Adrenal gland (tissue), 5 donors: Measurements from ENCODE around the gene KCNA1.

Experiments used
- POLR2A ChIP-seq, 2 donors: fragments of 450-650 bp; IDR thresholded peaks; one replicate each; pipeline ENCODE4 v1.6.1; 2017; ENCODE audit warnings: antibody characterized with exemption in 2 of 2, mild to moderate bottlenecking in 2 of 2, moderate library complexity in 1 of 2
- TF ChIP-seq, protein P1 (sequence below), 6 experiments: fragments of 450-650 bp in 4 of 6; fragments of 200-600 bp in 2 of 6; sonication (generic) in 1 of 6; IDR thresholded peaks; 1 replicate in 5 of 6; 2 replicates in 1 of 6; pipeline versions ENCODE4 v1.5.1 to v1.8.0; 2016 to 2021; ENCODE audit warnings: antibody characterized with exemption in 6 of 6, mild to moderate bottlenecking in 2 of 6, moderate library complexity in 1 of 6
- donor health status: DM: no; HTN: no; CAD: no.

DNA sequence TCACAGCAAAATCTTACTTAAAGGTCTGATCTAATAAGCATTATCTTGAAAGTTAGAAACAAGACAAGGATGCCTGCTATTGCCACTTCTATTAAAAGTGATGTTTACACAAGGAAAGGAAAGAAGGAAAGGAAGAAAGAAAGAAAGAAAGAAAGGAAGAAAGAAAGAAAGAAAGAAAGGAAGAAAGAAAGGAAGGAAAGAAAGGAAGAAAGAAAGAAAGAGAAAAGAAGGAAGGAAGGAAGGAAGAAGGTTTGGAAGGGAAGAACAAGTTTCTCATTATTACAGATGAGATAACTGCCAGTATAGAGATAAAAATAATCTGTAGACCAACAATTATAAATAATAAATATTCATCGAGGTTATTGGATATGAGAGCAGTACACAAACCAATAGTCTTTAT is 35.8 kb upstream of the KCNA1 start:
- TF ChIP-seq, protein P1, sequence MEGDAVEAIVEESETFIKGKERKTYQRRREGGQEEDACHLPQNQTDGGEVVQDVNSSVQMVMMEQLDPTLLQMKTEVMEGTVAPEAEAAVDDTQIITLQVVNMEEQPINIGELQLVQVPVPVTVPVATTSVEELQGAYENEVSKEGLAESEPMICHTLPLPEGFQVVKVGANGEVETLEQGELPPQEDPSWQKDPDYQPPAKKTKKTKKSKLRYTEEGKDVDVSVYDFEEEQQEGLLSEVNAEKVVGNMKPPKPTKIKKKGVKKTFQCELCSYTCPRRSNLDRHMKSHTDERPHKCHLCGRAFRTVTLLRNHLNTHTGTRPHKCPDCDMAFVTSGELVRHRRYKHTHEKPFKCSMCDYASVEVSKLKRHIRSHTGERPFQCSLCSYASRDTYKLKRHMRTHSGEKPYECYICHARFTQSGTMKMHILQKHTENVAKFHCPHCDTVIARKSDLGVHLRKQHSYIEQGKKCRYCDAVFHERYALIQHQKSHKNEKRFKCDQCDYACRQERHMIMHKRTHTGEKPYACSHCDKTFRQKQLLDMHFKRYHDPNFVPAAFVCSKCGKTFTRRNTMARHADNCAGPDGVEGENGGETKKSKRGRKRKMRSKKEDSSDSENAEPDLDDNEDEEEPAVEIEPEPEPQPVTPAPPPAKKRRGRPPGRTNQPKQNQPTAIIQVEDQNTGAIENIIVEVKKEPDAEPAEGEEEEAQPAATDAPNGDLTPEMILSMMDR (IDR thresholded peaks at IDR 0.05): no peak
- TF ChIP-seq POLR2A (IDR thresholded peaks at IDR 0.05): no peak
